Measurements from ENCODE around the gene ENOX1. TPM values are rescaled to one million over a fixed set of nuclear protein-coding genes. Genes with fewer than 3 reads are reported as not detected.
A peak's percentile ranks its signal among the peaks of the same experiment; 100 is the strongest.

ENOX1 gene
- total RNA-seq, 1 donor: 7.4 TPM

DNA sequence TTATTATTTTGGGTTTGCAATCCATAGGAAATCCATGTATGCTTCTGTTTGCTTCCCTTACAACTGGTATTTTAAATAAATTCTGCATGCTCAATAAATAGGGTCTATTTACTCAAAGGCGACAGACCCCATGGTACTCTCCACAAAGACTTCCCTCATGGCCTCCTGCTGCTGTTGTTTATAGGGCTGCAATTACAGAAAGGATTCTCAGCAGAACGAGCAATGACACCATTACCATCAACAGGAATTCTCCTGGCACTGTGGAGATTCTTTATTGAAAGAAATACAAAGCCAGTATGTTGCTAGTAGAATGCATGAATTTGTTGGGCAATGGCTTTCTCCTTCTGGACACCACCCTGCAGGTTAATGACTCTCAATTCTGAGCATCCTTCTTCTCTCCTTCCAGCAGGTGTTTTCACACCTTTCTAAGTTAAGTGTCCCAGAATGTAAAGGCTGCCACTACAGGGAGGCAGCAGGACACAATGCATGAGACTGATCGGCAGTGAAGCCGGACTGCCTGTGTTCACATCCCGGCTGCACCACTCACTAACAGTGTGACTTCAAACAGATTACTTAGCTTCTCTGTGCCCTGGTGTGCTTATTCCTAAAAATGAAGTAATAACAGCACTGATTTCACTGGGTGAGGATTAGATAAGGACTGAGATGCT is 403.1 kb downstream of the ENOX1 start:
- DNase-seq (ENCODE audit: low read depth): no peak
- H3K4me3 ChIP-seq (ENCODE audit: low read depth, low read length): no peak overlapping the region
- TF ChIP-seq, protein P1, sequence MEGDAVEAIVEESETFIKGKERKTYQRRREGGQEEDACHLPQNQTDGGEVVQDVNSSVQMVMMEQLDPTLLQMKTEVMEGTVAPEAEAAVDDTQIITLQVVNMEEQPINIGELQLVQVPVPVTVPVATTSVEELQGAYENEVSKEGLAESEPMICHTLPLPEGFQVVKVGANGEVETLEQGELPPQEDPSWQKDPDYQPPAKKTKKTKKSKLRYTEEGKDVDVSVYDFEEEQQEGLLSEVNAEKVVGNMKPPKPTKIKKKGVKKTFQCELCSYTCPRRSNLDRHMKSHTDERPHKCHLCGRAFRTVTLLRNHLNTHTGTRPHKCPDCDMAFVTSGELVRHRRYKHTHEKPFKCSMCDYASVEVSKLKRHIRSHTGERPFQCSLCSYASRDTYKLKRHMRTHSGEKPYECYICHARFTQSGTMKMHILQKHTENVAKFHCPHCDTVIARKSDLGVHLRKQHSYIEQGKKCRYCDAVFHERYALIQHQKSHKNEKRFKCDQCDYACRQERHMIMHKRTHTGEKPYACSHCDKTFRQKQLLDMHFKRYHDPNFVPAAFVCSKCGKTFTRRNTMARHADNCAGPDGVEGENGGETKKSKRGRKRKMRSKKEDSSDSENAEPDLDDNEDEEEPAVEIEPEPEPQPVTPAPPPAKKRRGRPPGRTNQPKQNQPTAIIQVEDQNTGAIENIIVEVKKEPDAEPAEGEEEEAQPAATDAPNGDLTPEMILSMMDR (IDR thresholded peaks at IDR 0.05; ENCODE audit: insufficient read depth, low read length): no peak

DNA sequence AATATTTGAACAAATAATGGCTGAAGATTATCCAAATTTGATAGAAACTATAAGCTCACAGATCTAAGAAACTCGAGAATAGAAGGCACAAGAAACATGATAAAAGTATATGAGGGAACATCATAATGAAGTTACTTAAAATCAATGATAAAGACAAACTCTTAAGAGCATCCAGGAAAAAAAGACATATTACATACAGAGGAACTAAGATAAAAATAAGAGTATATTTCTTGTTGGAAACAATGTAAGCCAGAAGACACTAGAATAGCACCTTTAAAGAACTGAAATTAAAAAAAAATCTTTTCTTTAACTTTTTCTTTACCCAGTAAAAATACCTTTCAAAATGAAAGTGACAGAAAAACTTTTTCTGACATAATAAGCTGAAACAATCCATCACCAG is 407.0 kb downstream of the ENOX1 start:
- H3K4me3 ChIP-seq (ENCODE audit: low read depth, low read length): no peak overlapping the region
- no peak for DNase-seq (ENCODE audit: low read depth)
- TF ChIP-seq, protein P1 (IDR thresholded peaks at IDR 0.05; ENCODE audit: insufficient read depth, low read length): no peak

DNA sequence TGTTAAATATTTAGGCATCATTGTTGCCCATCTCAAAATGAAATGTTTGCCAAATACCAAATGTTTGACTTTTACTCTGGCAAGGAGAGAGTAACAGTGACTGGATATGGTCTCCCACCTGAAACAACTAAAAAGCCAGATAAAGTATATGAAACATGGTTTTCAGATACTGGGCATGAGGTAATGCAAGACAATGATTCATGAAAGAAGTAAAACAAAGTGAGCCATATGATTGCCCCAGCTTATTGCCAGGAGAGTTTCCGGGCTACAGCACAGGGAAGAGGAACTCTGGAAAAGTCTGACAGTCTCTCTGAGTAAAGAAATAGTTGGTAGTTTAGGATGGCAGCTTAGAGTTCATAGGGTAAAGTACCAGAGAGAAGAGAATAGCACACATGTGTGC is 408.8 kb downstream of the ENOX1 start:
- TF ChIP-seq, protein P1 (IDR thresholded peaks at IDR 0.05; ENCODE audit: insufficient read depth, low read length): no peak
- DNase-seq (ENCODE audit: low read depth): peak; percentile 93
- no peak overlapping the region for H3K4me3 ChIP-seq (ENCODE audit: low read depth, low read length)

DNA sequence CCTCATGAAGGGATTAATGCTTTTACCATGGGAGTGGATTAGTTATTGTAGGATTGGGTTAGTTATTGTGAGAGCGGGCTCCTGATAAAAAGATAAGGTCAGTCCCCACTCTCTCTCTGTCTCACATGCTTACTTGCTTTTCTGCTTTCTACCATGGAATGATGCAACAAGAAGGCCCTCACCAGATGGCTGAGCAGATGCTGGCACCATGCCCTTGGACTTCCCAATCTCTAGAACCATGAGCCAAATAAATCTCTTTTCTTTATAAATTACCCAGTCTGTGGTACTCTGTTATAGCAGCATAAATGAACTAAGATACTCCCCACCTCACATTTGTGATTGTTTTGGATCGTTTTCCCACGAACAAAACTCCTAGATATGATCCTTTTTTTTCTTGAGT is 409.6 kb downstream of the ENOX1 start:
- DNase-seq (ENCODE audit: low read depth): peak; percentile 87
- no peak overlapping the region for H3K4me3 ChIP-seq (ENCODE audit: low read depth, low read length)
- TF ChIP-seq, protein P1 (IDR thresholded peaks at IDR 0.05; ENCODE audit: insufficient read depth, low read length): no peak

DNA sequence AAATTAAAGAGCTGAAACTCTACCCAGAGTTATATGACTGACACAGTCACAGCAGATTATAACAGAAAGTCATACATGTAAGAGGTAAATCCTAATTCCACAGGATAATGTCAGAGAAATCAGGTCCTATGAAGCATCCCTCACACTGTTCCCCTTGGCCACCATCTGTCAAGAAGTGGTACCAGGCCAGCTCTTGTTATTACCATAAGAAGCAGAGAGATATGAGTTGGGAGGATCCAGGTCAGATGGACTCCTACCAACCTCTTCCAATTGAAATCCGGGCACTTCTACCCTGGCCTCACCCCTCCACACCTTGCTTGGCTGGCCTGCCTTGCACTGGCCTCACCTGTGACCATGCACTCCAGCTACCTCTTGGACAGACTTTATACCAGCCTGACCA is 410.2 kb downstream of the ENOX1 start:
- DNase-seq (ENCODE audit: low read depth): no peak
- TF ChIP-seq, protein P1 (IDR thresholded peaks at IDR 0.05; ENCODE audit: insufficient read depth, low read length): no peak
- H3K4me3 ChIP-seq (ENCODE audit: low read depth, low read length): no peak overlapping the region

DNA sequence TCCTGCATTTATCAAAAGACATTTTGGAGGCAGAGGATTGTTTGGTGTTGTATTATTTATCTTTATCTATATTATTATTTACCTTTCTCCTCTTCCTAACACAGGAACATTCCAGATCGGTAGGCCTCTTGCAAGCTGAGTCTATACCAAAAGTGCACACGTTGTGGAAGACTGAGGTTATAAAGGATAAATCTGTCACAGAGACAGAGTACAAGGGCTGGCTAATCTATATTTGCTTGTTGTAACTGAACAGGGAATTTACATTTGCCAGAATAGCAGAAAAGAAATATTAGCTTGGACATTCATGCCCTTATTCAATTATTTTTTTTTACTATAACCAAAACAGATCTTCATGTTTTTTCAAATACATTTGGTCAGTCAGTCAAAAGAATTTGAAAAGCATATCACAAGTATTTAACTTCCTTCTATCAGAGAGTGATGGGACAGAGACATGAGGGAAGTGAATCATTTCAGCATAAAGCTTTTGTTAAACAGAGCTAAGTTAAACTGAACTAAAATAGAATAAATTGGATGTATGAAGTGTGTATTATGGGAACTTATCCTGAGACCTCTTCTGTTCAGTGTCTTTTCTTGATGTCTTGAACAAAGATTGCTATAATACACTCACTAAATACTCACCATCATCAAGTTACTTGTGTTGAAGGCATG is 410.8 kb downstream of the ENOX1 start:
- DNase-seq (ENCODE audit: low read depth): no peak
- TF ChIP-seq, protein P1 (IDR thresholded peaks at IDR 0.05; ENCODE audit: insufficient read depth, low read length): no peak
- H3K4me3 ChIP-seq (ENCODE audit: low read depth, low read length): no peak overlapping the region
